ENCODE results near the gene SASS6. TPM values are rescaled to one million over a fixed set of nuclear protein-coding genes. Genes with fewer than 3 reads are reported as not detected.

SASS6 gene, protein sequence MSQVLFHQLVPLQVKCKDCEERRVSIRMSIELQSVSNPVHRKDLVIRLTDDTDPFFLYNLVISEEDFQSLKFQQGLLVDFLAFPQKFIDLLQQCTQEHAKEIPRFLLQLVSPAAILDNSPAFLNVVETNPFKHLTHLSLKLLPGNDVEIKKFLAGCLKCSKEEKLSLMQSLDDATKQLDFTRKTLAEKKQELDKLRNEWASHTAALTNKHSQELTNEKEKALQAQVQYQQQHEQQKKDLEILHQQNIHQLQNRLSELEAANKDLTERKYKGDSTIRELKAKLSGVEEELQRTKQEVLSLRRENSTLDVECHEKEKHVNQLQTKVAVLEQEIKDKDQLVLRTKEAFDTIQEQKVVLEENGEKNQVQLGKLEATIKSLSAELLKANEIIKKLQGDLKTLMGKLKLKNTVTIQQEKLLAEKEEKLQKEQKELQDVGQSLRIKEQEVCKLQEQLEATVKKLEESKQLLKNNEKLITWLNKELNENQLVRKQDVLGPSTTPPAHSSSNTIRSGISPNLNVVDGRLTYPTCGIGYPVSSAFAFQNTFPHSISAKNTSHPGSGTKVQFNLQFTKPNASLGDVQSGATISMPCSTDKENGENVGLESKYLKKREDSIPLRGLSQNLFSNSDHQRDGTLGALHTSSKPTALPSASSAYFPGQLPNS
- total RNA-seq, result 5.6 TPM

GRCh38 chr1:100132566-100133477 is at the start of gene SASS6, which contains the start of gene TRMT13:
SASS6 (minus strand) TSS chr1:100132930; CDS start chr1:100132814, 116 bp downstream.
TRMT13 (plus strand) TSS chr1:100133163; CDS start chr1:100133169, 6 bp downstream.

DNA sequence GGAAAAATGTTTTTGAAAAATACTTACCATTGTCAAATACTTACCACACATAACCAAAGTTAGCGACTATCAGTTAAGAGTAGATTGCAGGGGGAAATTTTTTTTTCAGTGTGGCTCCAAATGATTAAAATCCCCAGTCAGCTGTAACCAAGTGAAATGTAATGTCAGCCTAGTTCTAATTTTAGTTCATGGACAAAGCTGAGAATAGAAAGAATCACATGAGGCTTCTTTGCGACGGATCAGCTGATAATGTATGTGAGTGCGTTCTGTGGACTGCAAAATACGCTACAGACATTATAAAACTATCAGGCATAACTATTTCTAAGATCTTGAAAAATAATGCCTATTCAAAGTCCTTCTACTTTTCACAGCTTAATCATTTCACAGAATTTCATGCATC is 45.4 kb upstream of the SASS6 start, which contains the start of gene LRRC39:
LRRC39 (minus strand) TSS at position 166 of the 400 bp plus-strand sequence. CDS start 9,740 bp downstream, outside the sequence.

Small RNAs within 50 kb of the gene (small RNA-seq; reads per million reads assigned to genes)
- 0.18 reads per million for gene AC093019.1 (ENCODE audit: low replicate concordance)

Other genes starting within 250 kb of the SASS6 start
- gene SLC35A3, start 162.9 kb downstream of the SASS6 start, total RNA-seq, result 47.9 TPM
- gene TRMT13, start 233 bp upstream of the SASS6 start, total RNA-seq, result 52.3 TPM
- gene LRRC39, start 45.3 kb upstream of the SASS6 start, total RNA-seq, result 8.8 TPM
- 9.4 TPM for gene DBT, start 116.9 kb upstream of the SASS6 start, total RNA-seq
- gene RTCA, start 133.3 kb upstream of the SASS6 start, total RNA-seq, result 45.7 TPM
- 5.9 TPM for gene CDC14A, start 219.6 kb upstream of the SASS6 start, total RNA-seq